ENCODE results near the gene DOK7.

DNA sequence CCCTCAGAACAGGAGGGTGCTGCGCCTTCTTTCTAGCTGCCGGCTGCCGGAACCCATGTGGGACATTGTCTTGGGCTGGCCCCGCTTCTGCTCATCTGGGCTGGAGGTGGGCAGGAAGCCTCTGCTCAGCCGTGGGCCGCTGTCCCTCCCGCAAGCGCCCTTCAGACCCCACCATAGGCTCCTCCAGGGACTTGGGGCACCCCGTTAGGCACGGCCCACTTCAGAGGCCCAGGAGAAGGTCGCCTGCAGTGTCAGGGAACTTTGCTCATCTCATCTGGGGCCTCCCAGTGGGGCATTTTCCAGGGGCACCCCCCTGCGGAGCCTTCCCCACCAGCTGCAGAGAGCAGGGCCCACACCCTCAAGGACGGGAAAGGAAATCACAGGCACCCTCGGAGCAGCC is 32.9 kb downstream of the DOK7 start:
- TF ChIP-seq, protein P1, sequence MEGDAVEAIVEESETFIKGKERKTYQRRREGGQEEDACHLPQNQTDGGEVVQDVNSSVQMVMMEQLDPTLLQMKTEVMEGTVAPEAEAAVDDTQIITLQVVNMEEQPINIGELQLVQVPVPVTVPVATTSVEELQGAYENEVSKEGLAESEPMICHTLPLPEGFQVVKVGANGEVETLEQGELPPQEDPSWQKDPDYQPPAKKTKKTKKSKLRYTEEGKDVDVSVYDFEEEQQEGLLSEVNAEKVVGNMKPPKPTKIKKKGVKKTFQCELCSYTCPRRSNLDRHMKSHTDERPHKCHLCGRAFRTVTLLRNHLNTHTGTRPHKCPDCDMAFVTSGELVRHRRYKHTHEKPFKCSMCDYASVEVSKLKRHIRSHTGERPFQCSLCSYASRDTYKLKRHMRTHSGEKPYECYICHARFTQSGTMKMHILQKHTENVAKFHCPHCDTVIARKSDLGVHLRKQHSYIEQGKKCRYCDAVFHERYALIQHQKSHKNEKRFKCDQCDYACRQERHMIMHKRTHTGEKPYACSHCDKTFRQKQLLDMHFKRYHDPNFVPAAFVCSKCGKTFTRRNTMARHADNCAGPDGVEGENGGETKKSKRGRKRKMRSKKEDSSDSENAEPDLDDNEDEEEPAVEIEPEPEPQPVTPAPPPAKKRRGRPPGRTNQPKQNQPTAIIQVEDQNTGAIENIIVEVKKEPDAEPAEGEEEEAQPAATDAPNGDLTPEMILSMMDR (conservative IDR thresholded peaks at IDR 0.05), result no peak
- no peak for TF ChIP-seq ZFX (IDR thresholded peaks at IDR 0.05)

All from C4-2B (cell line).